ENCODE results near the gene MGAT4B.

The MGAT4B gene

GRCh38 chr5:179803651-179804554 is 2.8 kb downstream of the MGAT4B start:
- no peak for TF ChIP-seq PATZ1 (CRISPR knock-in tag; IDR thresholded peaks at IDR 0.05; ENCODE audit: borderline replicate concordance)
- TF ChIP-seq GLIS3 (CRISPR knock-in tag; IDR thresholded peaks at IDR 0.05): no peak
- TF ChIP-seq PPARA (CRISPR knock-in tag; IDR thresholded peaks at IDR 0.05; ENCODE audit: borderline replicate concordance): no peak
- no peak for TF ChIP-seq CSRNP3 (CRISPR knock-in tag; IDR thresholded peaks at IDR 0.05)
- no peak for TF ChIP-seq OSR1 (CRISPR knock-in tag; IDR thresholded peaks at IDR 0.05)
- no peak for TF ChIP-seq POU6F1 (CRISPR knock-in tag; IDR thresholded peaks at IDR 0.05; ENCODE audit: borderline replicate concordance, low read depth)
- no peak for TF ChIP-seq ESRRG (CRISPR knock-in tag; IDR thresholded peaks at IDR 0.05)
- TF ChIP-seq ZNF70 (CRISPR knock-in tag; IDR thresholded peaks at IDR 0.05): no peak
- TF ChIP-seq BACH2 (CRISPR knock-in tag; IDR thresholded peaks at IDR 0.05; ENCODE audit: borderline replicate concordance): no peak
- no peak for TF ChIP-seq CREB5 (CRISPR knock-in tag; IDR thresholded peaks at IDR 0.05; ENCODE audit: low read depth)
- ATAC-seq: no peak

- ATAC-seq: no peak
- TF ChIP-seq CSRNP3 (CRISPR knock-in tag; IDR thresholded peaks at IDR 0.05): no peak
- TF ChIP-seq ZNF70 (CRISPR knock-in tag; IDR thresholded peaks at IDR 0.05): no peak
- TF ChIP-seq CSDC2 (CRISPR knock-in tag; IDR thresholded peaks at IDR 0.05): no peak
- no peak for TF ChIP-seq TCF4 (CRISPR knock-in tag; IDR thresholded peaks at IDR 0.05; ENCODE audit: borderline replicate concordance)
- TF ChIP-seq ZC3H10 (CRISPR knock-in tag; IDR thresholded peaks at IDR 0.05): no peak
- no peak for TF ChIP-seq GLIS3 (CRISPR knock-in tag; IDR thresholded peaks at IDR 0.05)
- TF ChIP-seq ZFP30 (CRISPR knock-in tag; IDR thresholded peaks at IDR 0.05): no peak
- no peak for TF ChIP-seq POU6F1 (CRISPR knock-in tag; IDR thresholded peaks at IDR 0.05; ENCODE audit: borderline replicate concordance, low read depth)
- no peak for TF ChIP-seq ARNTL (CRISPR knock-in tag; IDR thresholded peaks at IDR 0.05; ENCODE audit: borderline replicate concordance, low read depth)
- no peak for TF ChIP-seq ZNF565 (CRISPR knock-in tag; conservative IDR thresholded peaks at IDR 0.05; ENCODE audit: low read depth)
- TF ChIP-seq TOX (CRISPR knock-in tag; IDR thresholded peaks at IDR 0.05; ENCODE audit: borderline replicate concordance): no peak
- no peak for TF ChIP-seq PPARA (CRISPR knock-in tag; IDR thresholded peaks at IDR 0.05; ENCODE audit: borderline replicate concordance)
These were observed 3.6 kb downstream of the MGAT4B start for GRCh38 chr5:179802950-179803562.

All from SK-N-SH treated with all-trans-retinoic acid at 6 μM for 48 hours (cell line).